ENCODE measurements around the gene CPSF7.
A peak's percentile ranks its signal among the peaks of the same experiment; 100 is the strongest.

The CPSF7 gene

DNA sequence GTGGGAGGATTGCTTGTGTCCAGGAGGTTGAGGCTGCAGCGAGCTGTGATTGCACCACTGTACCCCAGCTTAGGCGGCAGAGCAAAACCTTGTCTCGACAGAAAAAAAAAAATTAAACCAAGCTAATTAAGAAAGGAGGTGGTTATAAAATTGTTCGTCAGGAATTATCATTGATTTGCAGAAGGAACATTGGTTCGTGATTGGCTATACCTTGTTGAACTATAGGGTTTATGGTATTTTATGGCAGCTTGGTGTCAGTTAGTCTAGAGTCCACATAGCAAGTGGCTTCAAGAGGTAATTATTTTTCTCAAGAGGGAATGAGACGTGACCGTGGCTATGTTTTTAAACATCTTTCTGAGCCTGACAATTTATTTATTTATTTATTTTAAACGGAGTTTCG is 48.9 kb downstream of the CPSF7 start:
- DNase-seq = no peak

- no peak for DNase-seq
Measured at GRCh38 chr11:61378713-61379313, 51.0 kb downstream of the CPSF7 start.

- no peak for DNase-seq
Measured at GRCh38 chr11:61377461-61378160, 52.2 kb downstream of the CPSF7 start.

- no peak for DNase-seq
Measured at GRCh38 chr11:61375761-61376108, 54.0 kb downstream of the CPSF7 start.

- no peak for DNase-seq
Measured at GRCh38 chr11:61372659-61373420, 56.9 kb downstream of the CPSF7 start.

- no peak for DNase-seq
Measured at GRCh38 chr11:61370349-61371005, 59.3 kb downstream of the CPSF7 start.

DNA sequence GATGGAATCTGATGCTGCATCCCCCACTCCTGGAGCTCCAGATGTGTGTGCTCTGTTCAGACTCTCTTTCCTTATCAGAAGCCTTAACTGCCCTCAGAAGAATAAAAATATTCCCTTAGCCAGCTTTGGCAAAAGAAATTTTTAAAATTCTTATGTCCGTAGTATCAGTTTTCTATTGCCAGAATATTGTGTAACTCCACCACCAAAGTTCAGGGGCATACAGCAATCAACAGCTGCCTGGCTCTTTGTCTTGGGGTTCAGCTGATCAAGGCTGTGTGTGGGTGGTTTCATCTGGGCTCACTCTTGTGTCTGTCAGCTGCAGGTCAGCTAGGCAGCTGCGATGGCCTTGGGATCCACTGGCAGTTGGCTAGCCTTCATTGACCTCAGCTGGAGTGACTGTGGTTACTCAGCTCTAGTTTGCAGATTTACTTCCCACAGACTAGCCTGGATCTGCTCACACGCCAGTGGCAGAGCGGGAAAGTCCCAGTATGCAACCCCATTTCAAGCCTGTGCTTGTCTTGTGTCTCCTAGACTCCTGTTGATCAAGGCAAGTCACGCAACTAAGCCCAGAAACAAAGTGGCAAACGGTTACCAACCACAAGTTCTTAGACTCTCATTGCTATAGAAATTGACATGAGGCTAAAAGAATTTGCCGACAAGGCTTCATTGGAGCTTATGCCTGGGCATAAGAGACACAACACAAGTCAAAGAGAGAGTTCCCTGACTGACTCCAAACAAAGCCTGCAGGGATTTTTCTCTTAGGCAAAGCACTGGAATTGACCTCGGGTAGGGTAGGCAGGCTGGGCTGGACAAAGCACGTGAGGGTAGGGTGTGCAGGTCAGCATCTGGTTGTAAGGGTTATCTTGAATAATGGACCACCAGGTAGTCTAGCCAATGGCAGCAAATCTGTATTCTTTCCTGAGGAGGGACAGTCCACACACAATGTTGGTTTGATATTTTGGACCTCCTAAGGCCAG is 60.1 kb downstream of the CPSF7 start:
- no peak for DNase-seq

- DNase-seq = no peak
Measured at GRCh38 chr11:61368646-61369045, 61.1 kb downstream of the CPSF7 start.

DNA sequence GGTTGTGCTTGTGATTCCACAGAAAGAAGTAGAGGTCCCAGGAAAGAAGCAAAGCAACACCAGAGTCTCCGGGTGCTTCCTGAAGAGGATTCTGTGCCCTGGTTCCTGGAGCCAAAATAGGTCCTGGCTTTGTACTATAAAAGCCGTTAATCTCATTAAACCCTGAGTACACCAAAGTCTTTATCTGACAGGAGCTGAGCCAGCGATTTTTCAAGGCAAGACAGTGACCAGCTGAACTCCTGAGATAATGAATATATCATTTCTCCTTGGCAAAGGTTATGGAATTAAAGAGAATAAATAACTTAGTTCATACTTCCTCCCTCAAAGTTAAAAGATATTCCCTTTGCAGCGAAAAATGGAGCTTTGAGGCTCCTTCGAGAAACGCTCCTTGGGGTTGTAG is 62.4 kb downstream of the CPSF7 start:
- DNase-seq = no peak

- no peak for DNase-seq
Measured at GRCh38 chr11:61364012-61364675, 65.6 kb downstream of the CPSF7 start.

DNA sequence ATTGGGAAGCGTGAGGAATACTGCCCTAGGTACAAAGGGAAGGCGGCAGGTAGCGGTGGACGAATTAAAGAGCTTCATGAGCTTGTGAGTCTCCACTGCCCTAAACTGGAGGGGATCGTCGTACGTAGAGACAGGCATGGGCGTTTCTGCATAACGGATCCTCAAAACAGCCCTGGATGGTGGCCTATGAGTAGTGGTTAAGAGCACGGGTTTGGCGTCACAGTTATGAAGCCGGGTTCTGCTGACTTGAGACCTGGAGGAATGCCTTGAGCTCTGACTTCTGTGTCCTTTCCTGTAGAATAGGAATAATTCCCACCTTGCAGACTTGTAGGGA is 67.3 kb downstream of the CPSF7 start:
- peak; percentile 40 for DNase-seq

DNA sequence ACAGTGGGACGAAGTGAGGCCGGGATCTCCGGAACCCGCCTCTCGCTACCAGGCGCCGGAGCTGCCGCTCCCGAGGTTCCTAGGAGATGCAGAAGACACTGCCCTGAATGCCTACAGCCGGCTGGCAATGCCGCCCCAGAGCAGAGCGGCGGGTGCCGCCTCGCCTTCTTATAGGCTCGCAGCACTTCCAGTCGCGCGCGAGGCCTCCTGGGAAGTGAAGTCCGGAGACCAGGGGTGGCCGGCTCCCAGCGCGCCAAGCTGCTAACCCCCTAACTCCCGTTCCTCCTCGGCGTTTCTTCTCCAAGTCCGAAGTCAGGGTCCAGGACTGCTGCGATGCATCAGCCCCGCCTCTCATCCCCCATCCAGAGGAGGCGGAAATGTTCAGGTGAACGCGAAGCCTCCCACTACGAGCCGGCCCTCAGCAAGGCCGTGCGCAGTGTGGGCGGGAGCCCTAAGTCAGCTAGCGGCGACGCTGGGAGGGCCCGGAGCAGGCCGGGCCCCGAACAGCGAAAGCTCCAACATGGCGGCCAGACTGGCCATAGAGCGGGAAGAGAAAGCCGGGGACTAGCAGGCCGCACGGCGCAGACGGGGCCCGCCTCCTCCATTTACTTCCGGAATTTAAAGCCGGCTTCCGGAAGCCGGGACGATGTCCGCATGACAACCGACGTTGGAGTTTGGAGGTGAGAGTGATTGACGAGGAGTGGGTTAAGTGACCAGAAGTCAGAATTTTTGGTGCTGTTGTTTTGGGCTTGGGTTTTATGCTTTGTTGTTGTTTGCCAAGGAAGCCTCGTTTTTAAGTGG is 67.8 kb downstream of the CPSF7 start, which contains the start of the genes CYB561A3 and TMEM138:
TSS of gene CYB561A3 (minus strand) at position 142 of the 801 bp plus-strand sequence. CDS start 5,169 bp downstream, outside the sequence.
TSS of gene TMEM138 (plus strand) at position 634 of the 801 bp plus-strand sequence. CDS start 2,017 bp downstream, outside the sequence.
- DNase-seq = peak; percentile 96

DNA sequence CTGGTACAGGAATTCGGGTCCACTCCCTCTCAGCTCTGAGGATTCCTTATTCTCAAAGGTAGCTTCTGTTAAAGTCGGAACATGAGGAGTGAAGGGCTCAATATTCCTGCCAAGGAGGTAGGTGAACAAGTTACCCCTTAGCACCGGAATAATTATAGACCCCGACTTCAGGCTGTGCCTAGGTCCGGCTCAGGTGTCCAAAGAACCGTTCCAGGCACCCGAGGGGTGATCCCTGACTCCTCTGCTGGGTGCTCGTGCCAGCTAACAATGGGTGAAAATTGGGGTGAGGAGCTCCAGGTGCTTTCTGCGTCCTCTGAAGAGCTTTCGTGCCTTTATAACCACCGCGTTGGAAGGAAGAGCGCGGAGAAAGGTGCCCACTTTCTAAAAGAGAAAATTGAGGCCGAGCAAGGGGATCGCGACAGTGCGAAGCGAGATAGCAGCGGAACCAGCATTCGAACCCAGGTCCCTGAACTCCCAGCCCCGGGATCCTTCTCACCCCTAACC is 68.5 kb downstream of the CPSF7 start:
- DNase-seq = no peak

GRCh38 chr11:61359516-61359915 is 70.3 kb downstream of the CPSF7 start:
- no peak for DNase-seq

- DNase-seq = no peak
Measured at GRCh38 chr11:61358566-61358965, 71.2 kb downstream of the CPSF7 start.

- no peak for DNase-seq
Measured at GRCh38 chr11:61357894-61358239, 71.9 kb downstream of the CPSF7 start.

DNA sequence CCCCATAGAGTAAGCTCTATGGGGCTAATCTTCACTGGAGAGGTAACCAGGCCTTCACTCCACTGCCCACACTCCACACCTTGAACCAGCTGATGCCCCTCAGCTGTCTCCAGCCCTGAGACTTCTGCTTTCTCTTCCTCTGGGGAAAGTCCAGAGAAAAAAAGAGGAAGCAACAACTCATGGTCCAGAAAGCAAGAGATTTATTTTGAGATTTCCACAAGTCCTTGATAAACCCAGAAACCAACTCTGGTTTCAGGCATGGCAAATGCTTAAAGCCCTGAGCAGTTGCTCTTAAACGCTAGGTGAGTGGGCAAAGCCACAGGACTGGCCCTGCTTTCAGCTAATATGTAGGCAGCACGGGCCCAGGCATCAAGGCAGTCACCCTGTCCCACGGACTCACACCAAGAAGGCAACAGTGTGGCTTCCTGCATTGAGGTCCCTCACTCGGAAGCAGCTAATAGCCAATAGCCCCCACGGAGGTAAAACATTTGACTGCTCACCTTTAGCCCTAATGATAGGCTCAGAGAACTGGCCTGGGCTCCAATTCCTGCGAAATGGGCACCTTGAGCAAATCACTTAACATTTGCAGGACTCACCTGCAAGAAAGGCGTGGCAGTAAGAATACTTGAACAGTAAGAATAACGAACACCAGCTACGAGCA is 72.4 kb downstream of the CPSF7 start:
- no peak for DNase-seq

- DNase-seq = no peak
Measured at GRCh38 chr11:61356706-61357105, 73.1 kb downstream of the CPSF7 start.

- no peak for DNase-seq
Measured at GRCh38 chr11:61354208-61354607, 75.6 kb downstream of the CPSF7 start.
